Measurements from ENCODE around the gene FRMD4B. TPM values are rescaled to one million over a fixed set of nuclear protein-coding genes. Genes with fewer than 3 reads are reported as not detected.

The FRMD4B gene
- total RNA-seq, 4 donors from 2014 or later, result 15.5 to 36.7 (median 26.0) TPM

- Histone ChIP-seq H3K27ac (peak overlapping the region; percentile 42 to 56 (median 51)), H3K36me3 (no peaks in the 10 kb centered on the region), H3K27me3 (no peaks in the 10 kb centered on the region), H3K9me3 (no peaks in the 10 kb centered on the region), H3K4me3 (no peak overlapping the region), H3K4me1 (peaks cover 0 to 19% (median 5%) of the 10 kb centered on the region in 4 donors)
- WGBS, 2 donors (ENCODE audit: low coverage in 1 of 2), result 65 to 71% methylated on average over 1 to 2 of the region's 2 CpGs
- no peak for DNase-seq
- intact Hi-C loops (cut with DNase I; ENCODE audit: low total_unique reads), result no loop called here
- no peak for TF ChIP-seq CTCF (IDR thresholded peaks at IDR 0.05)
- no peak for TF ChIP-seq POLR2A (IDR thresholded peaks at IDR 0.05)
- no peak for TF ChIP-seq POLR2AphosphoS5 (IDR thresholded peaks at IDR 0.05)
- no peak for TF ChIP-seq EP300 (IDR thresholded peaks at IDR 0.05; ENCODE audit: low read depth)
- in situ Hi-C loops (cut with MboI; ENCODE audit: low pct_ligation_motif_present in 1 of 4, low pct_unique_long_range_greater_than_20kb in 1 of 4, low sequenced_read_pairs in 3 of 4), result no loop called here
These were observed 15.0 kb downstream of the FRMD4B start for GRCh38 chr3:69370901-69371301.

- Histone ChIP-seq H3K4me3 (peak overlapping the region in 1 of 4 donors; percentile 16), H3K27me3 (no peaks in the 10 kb centered on the region), H3K9me3 (no peaks in the 10 kb centered on the region), H3K27ac (peak overlapping the region; percentile 42 to 56 (median 51)), H3K4me1 (peaks cover 0 to 19% (median 5%) of the 10 kb centered on the region in 4 donors), H3K36me3 (no peaks in the 10 kb centered on the region)
- intact Hi-C loops (cut with DNase I; ENCODE audit: low total_unique reads), result no loop called here
- no peak for TF ChIP-seq CTCF (IDR thresholded peaks at IDR 0.05)
- TF ChIP-seq POLR2AphosphoS5 (IDR thresholded peaks at IDR 0.05), result peak in 2 of 3 donors; percentile 31 to 39
- WGBS, 2 donors (ENCODE audit: low coverage in 1 of 2), result 39 to 45% methylated on average over 9 to 17 of the region's 17 CpGs
- peak; percentile 89 for DNase-seq
- in situ Hi-C loops (cut with MboI; ENCODE audit: low pct_ligation_motif_present in 1 of 4, low pct_unique_long_range_greater_than_20kb in 1 of 4, low sequenced_read_pairs in 3 of 4), result no loop called here
These were observed 15.6 kb downstream of the FRMD4B start for GRCh38 chr3:69370156-69370883.

GRCh38 chr3:69368129-69368741 is 17.7 kb downstream of the FRMD4B start:
- intact Hi-C loops (cut with DNase I; ENCODE audit: low total_unique reads) (no loop called here), in situ Hi-C loops (cut with MboI; ENCODE audit: low pct_ligation_motif_present in 1 of 4, low pct_unique_long_range_greater_than_20kb in 1 of 4, low sequenced_read_pairs in 3 of 4) (no loop called here)
- Histone ChIP-seq H3K27me3 (no peaks in the 10 kb centered on the region), H3K36me3 (no peaks in the 10 kb centered on the region), H3K4me3 (no peak overlapping the region), H3K27ac (no peak overlapping the region), H3K4me1 (peaks cover 0 to 19% (median 5%) of the 10 kb centered on the region in 4 donors), H3K9me3 (no peaks in the 10 kb centered on the region)
- 71 to 78% methylated on average over 4 to 5 of the region's 5 CpGs for WGBS, 2 donors (ENCODE audit: low coverage in 1 of 2)
- peak; percentile 32 for DNase-seq
- TF ChIP-seq EP300 (IDR thresholded peaks at IDR 0.05; ENCODE audit: low read depth) (no peak), CTCF (IDR thresholded peaks at IDR 0.05) (no peak), POLR2A (IDR thresholded peaks at IDR 0.05) (no peak), POLR2AphosphoS5 (IDR thresholded peaks at IDR 0.05) (no peak)

- H3K9me3 ChIP-seq, result no peaks in the 10 kb centered on the region
- intact Hi-C loops (cut with DNase I; ENCODE audit: low total_unique reads), result no loop called here
- H3K27me3 ChIP-seq, result no peaks in the 10 kb centered on the region
- H3K27ac ChIP-seq, result no peak overlapping the region
- H3K4me1 ChIP-seq, result peaks cover 0 to 19% (median 5%) of the 10 kb centered on the region in 4 donors
- 79 to 90% methylated on average over 3 of the region's 3 CpGs for WGBS, 2 donors (ENCODE audit: low coverage in 1 of 2)
- no peak for DNase-seq
- no peak overlapping the region for H3K4me3 ChIP-seq
- in situ Hi-C loops (cut with MboI; ENCODE audit: low pct_ligation_motif_present in 1 of 4, low pct_unique_long_range_greater_than_20kb in 1 of 4, low sequenced_read_pairs in 3 of 4), result no loop called here
- no peaks in the 10 kb centered on the region for H3K36me3 ChIP-seq
- TF ChIP-seq EP300 (IDR thresholded peaks at IDR 0.05; ENCODE audit: low read depth) (no peak), POLR2AphosphoS5 (IDR thresholded peaks at IDR 0.05) (no peak), POLR2A (IDR thresholded peaks at IDR 0.05) (no peak), CTCF (IDR thresholded peaks at IDR 0.05) (no peak)
These were observed 18.3 kb downstream of the FRMD4B start for GRCh38 chr3:69367586-69367985.

All from transverse colon (tissue), 4 donors.